MM.1S (cell line): Measurements from ENCODE around the gene CCDC13.

Experiments used
- DNase-seq: peaks from one replicate; pipeline ENCODE4 v3.0.0-alpha.2; 2015
- H2AFZ ChIP-seq: fragments of 300-600 bp; sonication (generic); 2 replicates; pipeline ENCODE4 v1.6.0; 2016; ENCODE audit warnings: antibody characterized with exemption, low read length
- H3F3A ChIP-seq: fragments of 300-600 bp; sonication (generic); 2 replicates; pipeline ENCODE4 v1.6.1; 2016; ENCODE audit warnings: mild to moderate bottlenecking, antibody characterized with exemption, low read length, moderate library complexity, mixed read lengths; ENCODE audit not compliant: insufficient read depth
- H3K27ac ChIP-seq: fragments of 300-600 bp; sonication (generic); 2 replicates; pipeline ENCODE4 v1.5.1; 2016; ENCODE audit warnings: mild to moderate bottlenecking, low read length
- H3K27me3 ChIP-seq: fragments of 300-600 bp; sonication (generic); replicated peaks from 2 replicates; pipeline ENCODE4 v1.6.0; 2016; ENCODE audit warnings: low read length; ENCODE audit not compliant: insufficient read depth
- H3K36me3 ChIP-seq: fragments of 300-600 bp; sonication (generic); replicated peaks from 2 replicates; pipeline ENCODE4 v1.6.1; 2016; ENCODE audit warnings: mild to moderate bottlenecking, low read length, mixed read lengths; ENCODE audit not compliant: insufficient read depth
- H3K4me1 ChIP-seq: fragments of 300-600 bp; sonication (generic); 2 replicates; pipeline ENCODE4 v1.6.1; 2016; ENCODE audit warnings: low read length, mixed read lengths
- H3K4me2 ChIP-seq: fragments of 300-600 bp; sonication (generic); 2 replicates; pipeline ENCODE4 v1.6.0; 2016; ENCODE audit warnings: low read depth, low read length
- H3K4me3 ChIP-seq: fragments of 300-600 bp; sonication (generic); 2 replicates; pipeline ENCODE4 v1.5.1; 2016; ENCODE audit warnings: low read length, mixed read lengths
- H3K79me2 ChIP-seq: fragments of 300-600 bp; sonication (generic); 2 replicates; pipeline ENCODE4 v1.6.1; 2016; ENCODE audit warnings: mixed run types, low read length, mixed read lengths
- H3K9ac ChIP-seq: fragments of 300-600 bp; sonication (generic); 2 replicates; pipeline ENCODE4 v1.6.1; 2016; ENCODE audit warnings: low read length, mixed read lengths
- H3K9me2 ChIP-seq: fragments of 300-600 bp; sonication (generic); replicated peaks from 2 replicates; pipeline ENCODE4 v1.6.1; 2016; ENCODE audit warnings: mild to moderate bottlenecking, low read length, mixed read lengths; ENCODE audit not compliant: insufficient read depth
- H3K9me3 ChIP-seq: fragments of 300-600 bp; sonication (generic); replicated peaks from 2 replicates; pipeline ENCODE4 v1.6.1; 2016; ENCODE audit warnings: mild to moderate bottlenecking, low read length, mixed read lengths; ENCODE audit not compliant: insufficient read depth
- H4K20me1 ChIP-seq: fragments of 300-600 bp; sonication (generic); 2 replicates; pipeline ENCODE4 v1.6.1; 2016; ENCODE audit warnings: mild to moderate bottlenecking, low read length, moderate library complexity, mixed read lengths; ENCODE audit not compliant: insufficient read depth
- CTCF ChIP-seq: fragments of 300-600 bp; sonication (generic); IDR thresholded peaks from 2 replicates; pipeline ENCODE4 v1.5.1; 2016; ENCODE audit warnings: antibody characterized with exemption, low read length, mixed read lengths
- EZH2 ChIP-seq: fragments of 300-600 bp; sonication (generic); optimal IDR thresholded peaks from 2 replicates; pipeline ENCODE3; 2017; ENCODE audit warnings: low read depth, mild to moderate bottlenecking, antibody characterized with exemption, low read length, mixed read lengths
- EZH2phosphoT487 ChIP-seq: fragments of 300-600 bp; sonication (generic); IDR thresholded peaks from 2 replicates; pipeline ENCODE4 v1.6.1; 2018; ENCODE audit warnings: antibody characterized with exemption, low read length

The CCDC13 gene

GRCh38 chr3:42772670-42773408 lies at the start of gene CCDC13:
Gene CCDC13 (minus strand): TSS chr3:42773253. CDS start chr3:42758345, 14,908 bp downstream.
- H3K4me3 ChIP-seq = peak within 1 kb of the TSS; percentile 62
- H3K4me2 ChIP-seq = peak within 1 kb of the TSS; percentile 83
- H3K4me1 ChIP-seq = no peaks in the 10 kb centered on the region
- H3K79me2 ChIP-seq = no peaks in the 10 kb centered on the region
- peak within 1 kb of the TSS; percentile 57; the same call in 1 of the 2 replicates for H3K27ac ChIP-seq
- no peaks in the 10 kb centered on the region for H3K9me2 ChIP-seq
- no peaks in the 10 kb centered on the region for H3K27me3 ChIP-seq
- peak; percentile 97 for DNase-seq
- no peaks in the 10 kb centered on the region for H3K36me3 ChIP-seq
- H4K20me1 ChIP-seq = no peaks in the 10 kb centered on the region
- no peaks in the 10 kb centered on the region for H3K9me3 ChIP-seq
- peak within 1 kb of the TSS; percentile 85 for H2AFZ ChIP-seq
- no peak for TF ChIP-seq CTCF
- H3K9ac ChIP-seq = peak within 1 kb of the TSS; percentile 73
- no peaks in the 10 kb centered on the region for H3F3A ChIP-seq

- Histone ChIP-seq H3K27me3 (no peaks in the 10 kb centered on the region), H3K9me2 (no peaks in the 10 kb centered on the region), H3K4me3 (no peak overlapping the region), H3K79me2 (no peaks in the 10 kb centered on the region), H3K4me1 (no peaks in the 10 kb centered on the region), H3K9me3 (no peaks in the 10 kb centered on the region), H3K36me3 (no peaks in the 10 kb centered on the region), H3K27ac (no peak overlapping the region), H2AFZ (no peak overlapping the region), H3F3A (no peaks in the 10 kb centered on the region), H3K4me2 (no peak overlapping the region), H4K20me1 (no peaks in the 10 kb centered on the region), H3K9ac (no peak overlapping the region)
- no peak for TF ChIP-seq EZH2
- TF ChIP-seq EZH2phosphoT487 = no peak
- no peak for TF ChIP-seq CTCF
- DNase-seq = no peak
Observed at GRCh38 chr3:42822828-42823227, 49.8 kb upstream of the CCDC13 start.

GRCh38 chr3:42820746-42821051 lies 47.6 kb upstream of the CCDC13 start:
- Histone ChIP-seq H4K20me1 (no peaks in the 10 kb centered on the region), H3K4me1 (no peaks in the 10 kb centered on the region), H3K9me3 (no peaks in the 10 kb centered on the region), H3K9ac (no peak overlapping the region), H3K4me3 (no peak overlapping the region), H3K4me2 (no peak overlapping the region), H2AFZ (no peak overlapping the region), H3F3A (no peaks in the 10 kb centered on the region), H3K27ac (no peak overlapping the region), H3K79me2 (no peaks in the 10 kb centered on the region), H3K27me3 (no peaks in the 10 kb centered on the region), H3K9me2 (no peaks in the 10 kb centered on the region), H3K36me3 (no peaks in the 10 kb centered on the region)
- TF ChIP-seq CTCF (no peak), EZH2phosphoT487 (no peak)
- no peak for DNase-seq
